ENCODE measurements around the gene C3orf20.

- TF ChIP-seq EZH2 (IDR thresholded peaks at IDR 0.05) = no peak
- TF ChIP-seq POLR2AphosphoS5 (IDR thresholded peaks at IDR 0.05; ENCODE audit: borderline replicate concordance, low read depth, low read length) = no peak
Observed at GRCh38 chr3:14769544-14770325, 94.8 kb downstream of the C3orf20 start.

Measured in SK-N-MC (cell line).